Heart left ventricle (tissue), 16 donors: ENCODE results near the gene ZNF160. TPM values are rescaled to one million over a fixed set of nuclear protein-coding genes. Genes with fewer than 3 reads are reported as not detected.
A peak's percentile ranks its signal among the peaks of the same experiment; 100 is the strongest.
"Not testable (repeated sequence)": the region's sequence is repeated elsewhere in the genome, so short reads cannot be mapped to it uniquely, and the experiment has no call there.

ENCODE experiments used
- ATAC-seq, 4 donors: fragments of 200-7000 bp; cut with Tn5 transposase; one replicate each; pipeline ENCODE4 v1.9.1; 2020 to 2022; ENCODE audit warnings: moderate library complexity in 4 of 4, mild to moderate bottlenecking in 3 of 4, moderate number of reproducible peaks in 1 of 4
- DNase-seq, 5 donors: peaks; one replicate each; pipeline ENCODE4 v3.0.0-alpha.2; 2020
- H3K27ac ChIP-seq, 12 donors: fragments of 200-600 bp; sonication (generic) in 4 of 12; one replicate each; pipeline versions ENCODE4 v1.5.0 to v1.8.0; 2016 to 2022; ENCODE audit warnings: mild to moderate bottlenecking in 2 of 12
- H3K27me3 ChIP-seq, 9 donors: fragments of 200-600 bp; sonication (generic) in 2 of 9; one replicate each; pipeline versions ENCODE4 v1.5.1 to v1.8.0; 2016 to 2022; ENCODE audit warnings: mild to moderate bottlenecking in 3 of 9
- H3K36me3 ChIP-seq, 9 donors: fragments of 200-600 bp; sonication (generic) in 2 of 9; one replicate each; pipeline versions ENCODE4 v1.5.0 to v1.8.0; 2018 to 2022; ENCODE audit warnings: mild to moderate bottlenecking in 2 of 9
- H3K4me1 ChIP-seq, 12 donors: fragments of 200-600 bp; sonication (generic) in 4 of 12; one replicate each; pipeline versions ENCODE4 v1.5.0 to v1.8.0; 2016 to 2022; ENCODE audit warnings: mild to moderate bottlenecking in 3 of 12
- H3K4me3 ChIP-seq, 12 donors: fragments of 200-600 bp; sonication (generic) in 4 of 12; one replicate each; pipeline versions ENCODE4 v1.5.0 to v1.8.0; 2017 to 2022; ENCODE audit warnings: mild to moderate bottlenecking in 9 of 12, moderate library complexity in 4 of 12
- H3K9me3 ChIP-seq, 12 donors: fragments of 200-600 bp; sonication (generic) in 4 of 12; one replicate each; pipeline versions ENCODE4 v1.5.0 to v1.8.0; 2016 to 2022; ENCODE audit warnings: mild to moderate bottlenecking in 1 of 12
- CTCF ChIP-seq, 12 donors: fragments of 200-600 bp; sonication (generic) in 4 of 12; IDR thresholded peaks; one replicate each; pipeline versions ENCODE4 v1.5.0 to v1.8.0; 2018 to 2022; ENCODE audit warnings: antibody characterized with exemption in 12 of 12, mild to moderate bottlenecking in 5 of 12
- POLR2A ChIP-seq, 2 donors: fragments of 450-650 bp; IDR thresholded peaks; one replicate each; pipeline ENCODE4 v1.6.1; 2017; ENCODE audit warnings: antibody characterized with exemption in 2 of 2, mild to moderate bottlenecking in 2 of 2, moderate library complexity in 2 of 2
- WGBS, 4 donors: extraction: QIAGEN DNeasy Blood & Tissue Kit in 2 of 4; methylation state at CpG; one replicate each; pipeline versions ENCODE4 v1.1.5 to v1.1.7; 2013 to 2018; 5-methylcytosine and 5-hydroxymethylcytosine counted together
- intact Hi-C, 10 donors: fragments of 100-400 bp; cut with DNase I; formaldehyde crosslinking; loops; one replicate each; pipeline versions ENCODE4 v1.11.1 to v1.14.2; 2022
- polyA plus RNA-seq, 2 donors: library from polyadenylated mRNA; stranded (reverse); fragments of 200-250 nt; gene quantifications; one replicate each; pipeline ENCODE4 v1.2.3, GENCODE V29; 2013
- total RNA-seq, 9 donors: library from RNA; depleted of rRNA in 2 of 9; stranded (reverse); fragments of >200 nt in 2 of 9; fragmentation: NEBNext Ultra II Directional in 3 of 9; extraction: Animal tissue kit (Norgen Biotek cat#: 25700) in 3 of 9; gene quantifications; one replicate each; pipeline versions ENCODE4 v1.1.0 to v1.2.4, GENCODE V29; 2016 to 2023
- donor health status: ischemic (EF 13 %, LVEDD 7.1; RV severe dilation, severe dysfunction).
- donor health status: healthy with polysubstance abuse.
- donor health status: DM: no; HTN: yes; CAD: no.
- donor health status: DM: no; HTN: no; CAD: no.
- donor health status: ischemic (EF 25% LVEDD 6.9; RV normal size, moderate dysfunction).
- donor health status: ischemic (EF 25% LVEDD 5.7; RV mildly dilated, moderate dysfunction).
- donor health status: healthy.
- donor health status: DM: yes; HTN: yes; CAD: no.
- donor health status: ischemic (EF 35%, LVEDD 5.7; RV mildly dilated, moderate dysfunction).
- donor health status: nonischemic (EF 11% LVEDD 7.7; RV severe dilation, severe dysfunction).
- donor health status: DM: yes; HTN: yes; CAD: no.
- donor health status: PGD.
- donor health status: ischemic (EF 29% LVEDD 5.4; RV normal size, mild dysfunction).
- donor health status: nonischemic (EF 23%, LVEDD 6.1; RV moderate dilation, normal function).

The ZNF160 gene
- total and polyA plus RNA-seq, 11 donors, result 10.0 to 24.7 (median 17.0) TPM

- peaks cover 0 to 24% (median 0%) of the 10 kb centered on the region in 12 donors for H3K9me3 ChIP-seq
- peak overlapping the region in 7 of 12 donors; percentile 58 to 86 (median 70) for H3K4me3 ChIP-seq
- no peak for DNase-seq
- peaks cover 0 to 38% (median 17%) of the 10 kb centered on the region in 12 donors for H3K4me1 ChIP-seq
- ATAC-seq, result peak in 1 of 4 donors; percentile 52
- 71 to 87% (median 80%) methylated on average over 3 to 4 of the region's 4 CpGs for WGBS, 4 donors
- no peaks in the 10 kb centered on the region for H3K27me3 ChIP-seq
- peak overlapping the region in 9 of 12 donors; percentile 2 to 91 (median 31) for H3K27ac ChIP-seq
- no peak for TF ChIP-seq CTCF (IDR thresholded peaks at IDR 0.05)
- no peak for TF ChIP-seq POLR2A (IDR thresholded peaks at IDR 0.05)
- intact Hi-C loops, result loop anchor here in 2 of 10 donors (2.0 to 5.0 kb wide), 2 partner anchors 26 to 54 kb away; no protein-coding TSS in a partner anchor
- no peaks in the 10 kb centered on the region for H3K36me3 ChIP-seq
These were observed 27.9 kb upstream of the ZNF160 start for GRCh38 chr19:53131085-53131590.

GRCh38 chr19:53130506-53130905 is 27.3 kb upstream of the ZNF160 start:
- H3K9me3 ChIP-seq, result peaks cover 0 to 17% (median 0%) of the 10 kb centered on the region in 12 donors
- H3K27ac ChIP-seq, result peak overlapping the region in 8 of 12 donors; percentile 14 to 91 (median 34)
- 32 to 66% (median 48%) methylated on average over 7 of the region's 7 CpGs for WGBS, 4 donors
- peaks cover 0 to 38% (median 17%) of the 10 kb centered on the region in 12 donors for H3K4me1 ChIP-seq
- peak overlapping the region in 4 of 12 donors; percentile 3 to 86 (median 40) for H3K4me3 ChIP-seq
- H3K36me3 ChIP-seq, result no peaks in the 10 kb centered on the region
- no peaks in the 10 kb centered on the region for H3K27me3 ChIP-seq
- intact Hi-C loops, result loop anchor here in 2 of 10 donors (2.0 to 5.0 kb wide), 2 partner anchors 26 to 53 kb away; no protein-coding TSS in a partner anchor
- ATAC-seq (peak in 1 of 4 donors; percentile 65), DNase-seq (peak in 1 of 5 donors; percentile 27)
- no peak for TF ChIP-seq CTCF (IDR thresholded peaks at IDR 0.05)
- no peak for TF ChIP-seq POLR2A (IDR thresholded peaks at IDR 0.05)

DNA sequence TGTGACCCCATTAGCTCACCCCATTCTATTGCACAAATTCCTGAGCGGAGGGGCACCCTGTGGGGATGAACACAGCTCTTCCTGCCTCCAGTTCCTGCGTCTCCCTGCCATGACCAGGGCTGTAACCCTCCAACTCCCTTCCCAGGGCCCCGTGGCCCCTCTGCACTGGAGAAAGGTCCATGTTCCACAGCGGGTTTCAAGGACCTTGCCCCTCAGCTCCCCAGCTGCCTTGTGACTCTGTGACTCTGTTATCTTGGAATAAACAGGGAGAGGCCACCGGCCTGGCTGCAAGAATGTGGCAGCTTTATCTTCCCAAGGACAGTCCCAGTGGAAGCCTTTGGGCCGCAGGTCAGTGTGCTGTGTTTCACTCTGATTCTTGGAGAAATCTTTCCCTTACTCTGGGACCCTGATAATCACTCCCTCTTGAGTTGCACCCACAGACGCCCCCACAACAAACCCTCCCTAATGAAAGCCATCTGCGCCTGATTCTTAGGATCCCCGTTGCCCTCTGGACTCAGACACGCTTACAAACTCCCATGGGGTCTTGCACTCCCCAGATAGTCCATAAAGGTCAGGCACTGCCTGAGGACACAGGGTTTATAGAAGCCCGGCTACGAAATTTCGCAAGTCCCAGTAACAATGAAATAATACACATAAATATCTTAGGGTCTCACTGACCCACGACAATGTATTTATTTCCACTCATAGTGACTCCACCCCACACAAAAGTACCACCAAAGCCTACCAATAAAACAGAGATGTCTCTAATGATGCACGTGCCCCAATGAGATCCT is 23.7 kb upstream of the ZNF160 start:
- peaks cover 0 to 30% (median 15%) of the 10 kb centered on the region in 12 donors for H3K4me1 ChIP-seq
- H3K9me3 ChIP-seq, DNase-seq, H3K4me3 ChIP-seq, intact Hi-C loops, H3K27me3 ChIP-seq: not testable (repeated sequence)
- 53 to 76% (median 62%) methylated on average over 7 to 8 of the region's 15 CpGs for WGBS, 4 donors
- peak overlapping the region in 5 of 12 donors; percentile 32 to 69 (median 35) for H3K27ac ChIP-seq
- H3K36me3 ChIP-seq, result peaks cover 0 to 11% (median 5%) of the 10 kb centered on the region in 9 donors
- ATAC-seq, result peak; percentile 50 to 56 (median 52)

DNA sequence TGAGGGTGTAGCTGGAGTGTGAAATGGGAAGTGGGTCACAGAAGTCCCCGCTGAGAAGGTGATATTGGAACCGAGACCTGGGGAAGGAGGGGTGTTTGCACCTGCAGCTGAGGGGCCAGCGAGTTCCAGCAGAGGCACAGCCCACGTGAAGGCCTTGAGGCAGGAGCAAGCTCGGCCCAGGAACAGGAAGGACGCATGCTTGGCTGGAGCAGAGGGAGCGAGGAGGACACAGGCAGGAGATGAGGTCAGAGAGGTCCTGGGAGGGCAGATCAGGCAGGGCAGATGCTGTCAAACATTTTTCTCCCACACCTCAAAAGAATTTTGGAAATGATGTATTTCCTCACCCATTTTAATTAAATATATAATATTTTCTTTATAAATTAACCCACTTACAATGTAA is 20.2 kb upstream of the ZNF160 start:
- 66 to 75% (median 68%) methylated on average over 7 of the region's 7 CpGs for WGBS, 4 donors
- DNase-seq (no peak), ATAC-seq (peak in 1 of 4 donors; percentile 82)
- no peak for TF ChIP-seq CTCF (IDR thresholded peaks at IDR 0.05)
- Histone ChIP-seq H3K4me1 (peaks cover 0 to 6% (median 0%) of the 10 kb centered on the region in 12 donors), H3K9me3 (peaks cover 0 to 9% (median 0%) of the 10 kb centered on the region in 12 donors), H3K36me3 (peaks cover 0 to 24% (median 9%) of the 10 kb centered on the region in 9 donors), H3K27ac (no peak overlapping the region), H3K4me3 (no peak overlapping the region), H3K27me3 (no peaks in the 10 kb centered on the region)
- intact Hi-C loops, result loop anchor here in 1 of 10 donors (2.0 kb wide), 1 partner anchor 19 kb away; no protein-coding TSS in a partner anchor
